HUES64 (cell line): ENCODE measurements around the gene UGT2B17.
"Not testable (repeated sequence)": the region's sequence is repeated elsewhere in the genome, so short reads cannot be mapped to it uniquely, and the experiment has no call there.

Experiments
- H3K27ac ChIP-seq: 2 replicates; pipeline ENCODE4 v1.7.0; 2013; ENCODE audit warnings: low read depth, low read length, inconsistent platforms
- H3K27me3 ChIP-seq: 2 replicates; pipeline ENCODE4 v1.6.1; 2013; ENCODE audit warnings: mild to moderate bottlenecking, low read length; ENCODE audit not compliant: insufficient read depth
- H3K36me3 ChIP-seq: 2 replicates; pipeline ENCODE4 v1.6.1; 2013; ENCODE audit warnings: mild to moderate bottlenecking, low read length; ENCODE audit not compliant: insufficient read depth
- H3K4me1 ChIP-seq: 2 replicates; pipeline ENCODE4 v1.6.1; 2013; ENCODE audit warnings: mild to moderate bottlenecking, low read length, moderate library complexity; ENCODE audit not compliant: insufficient read depth
- H3K4me3 ChIP-seq: 2 replicates; pipeline ENCODE4 v1.5.1; 2013; ENCODE audit warnings: mild to moderate bottlenecking, low read length, moderate library complexity
- H3K9ac ChIP-seq: 2 replicates; pipeline ENCODE4 v1.6.1; 2013; ENCODE audit warnings: mild to moderate bottlenecking, low read depth, low read length
- H3K9me3 ChIP-seq: 2 replicates; pipeline ENCODE4 v1.6.1; 2013; ENCODE audit warnings: low read depth, low read length; ENCODE audit not compliant: insufficient read depth
- WGBS: fragments of 150-250, 120-280 bp; methylation state at CpG from one replicate; pipeline ENCODE4 v1.1.7; 2013; ENCODE audit warnings: missing lambda C conversion rate; 5-methylcytosine and 5-hydroxymethylcytosine counted together

UGT2B17 gene

GRCh38 chr4:68591204-68591603 is 15.1 kb upstream of the UGT2B17 start:
- WGBS, result 91% methylated on average over 1 of the region's 1 CpG
- no peaks in the 10 kb centered on the region for H3K9me3 ChIP-seq
- no peaks in the 10 kb centered on the region for H3K27me3 ChIP-seq
- H3K4me3 ChIP-seq, result no peak overlapping the region
- no peak overlapping the region for H3K9ac ChIP-seq
- peaks cover 20% of the 10 kb centered on the region; the same call in 1 of the 2 replicates for H3K4me1 ChIP-seq
- no peak overlapping the region for H3K27ac ChIP-seq
- H3K36me3 ChIP-seq, result no peaks in the 10 kb centered on the region

- Histone ChIP-seq H3K4me3 (no peak overlapping the region), H3K36me3 (no peaks in the 10 kb centered on the region), H3K27ac (no peak overlapping the region), H3K27me3 (no peaks in the 10 kb centered on the region), H3K4me1 (peaks cover 20% of the 10 kb centered on the region; the same call in 1 of the 2 replicates), H3K9me3 (no peaks in the 10 kb centered on the region), H3K9ac (no peak overlapping the region)
Observed at GRCh38 chr4:68589790-68590189, 13.7 kb upstream of the UGT2B17 start.

GRCh38 chr4:68582339-68582717 is 6.2 kb upstream of the UGT2B17 start:
- Histone ChIP-seq H3K27ac (no peak overlapping the region), H3K36me3 (no peaks in the 10 kb centered on the region), H3K4me1 (no peaks in the 10 kb centered on the region), H3K27me3 (no peaks in the 10 kb centered on the region), H3K9me3 (no peaks in the 10 kb centered on the region), H3K9ac (no peak overlapping the region), H3K4me3 (no peak overlapping the region)
- 92% methylated on average over 2 of the region's 4 CpGs for WGBS

GRCh38 chr4:68581383-68582338 is 5.5 kb upstream of the UGT2B17 start:
- Histone ChIP-seq H3K27ac (no peak overlapping the region), H3K9ac (no peak overlapping the region), H3K27me3 (no peaks in the 10 kb centered on the region), H3K36me3 (no peaks in the 10 kb centered on the region), H3K4me3 (no peak overlapping the region), H3K4me1 (no peaks in the 10 kb centered on the region), H3K9me3 (no peaks in the 10 kb centered on the region)
- WGBS, result 92% methylated on average over 6 of the region's 6 CpGs

GRCh38 chr4:68577590-68577989 is 1.5 kb upstream of the UGT2B17 start:
- H3K9ac ChIP-seq, result no peak overlapping the region
- no peak overlapping the region for H3K27ac ChIP-seq
- H3K4me3 ChIP-seq, result no peak overlapping the region
- H3K27me3 ChIP-seq, result no peaks in the 10 kb centered on the region
- no peaks in the 10 kb centered on the region for H3K4me1 ChIP-seq
- H3K36me3 ChIP-seq, result no peaks in the 10 kb centered on the region
- no peaks in the 10 kb centered on the region for H3K9me3 ChIP-seq
- 97% methylated on average over 3 of the region's 3 CpGs for WGBS

GRCh38 chr4:68575636-68576035 is 486 bp downstream of the UGT2B17 start:
- 97% methylated on average over 5 of the region's 5 CpGs for WGBS
- H3K27me3 ChIP-seq, H3K27ac ChIP-seq, H3K4me3 ChIP-seq, H3K4me1 ChIP-seq, H3K36me3 ChIP-seq, H3K9ac ChIP-seq, H3K9me3 ChIP-seq: not testable (repeated sequence)

GRCh38 chr4:68575081-68575480 is 1.0 kb downstream of the UGT2B17 start:
- WGBS, result no CpG with 5 or more reads among the region's 1 CpG
- no peaks in the 10 kb centered on the region for H3K9me3 ChIP-seq
- H3K36me3 ChIP-seq, result no peaks in the 10 kb centered on the region
- no peak overlapping the region for H3K4me3 ChIP-seq
- no peaks in the 10 kb centered on the region for H3K27me3 ChIP-seq
- no peaks in the 10 kb centered on the region for H3K4me1 ChIP-seq
- H3K27ac ChIP-seq, result no peak overlapping the region
- H3K9ac ChIP-seq, result no peak overlapping the region

- no peak overlapping the region for H3K4me3 ChIP-seq
- H3K4me1 ChIP-seq, result no peaks in the 10 kb centered on the region
- no peak overlapping the region for H3K9ac ChIP-seq
- H3K36me3 ChIP-seq, result no peaks in the 10 kb centered on the region
- H3K27ac ChIP-seq, result no peak overlapping the region
- WGBS, result 97% methylated on average over 3 of the region's 3 CpGs
- no peaks in the 10 kb centered on the region for H3K9me3 ChIP-seq
- no peaks in the 10 kb centered on the region for H3K27me3 ChIP-seq
Observed at GRCh38 chr4:68572653-68573170, 3.4 kb downstream of the UGT2B17 start.

GRCh38 chr4:68570122-68570507 is 6.0 kb downstream of the UGT2B17 start:
- H3K9me3 ChIP-seq, result no peaks in the 10 kb centered on the region
- H3K27me3 ChIP-seq, result no peaks in the 10 kb centered on the region
- 91% methylated on average over 4 of the region's 4 CpGs for WGBS
- H3K36me3 ChIP-seq, result no peaks in the 10 kb centered on the region
- H3K9ac ChIP-seq, result no peak overlapping the region
- no peaks in the 10 kb centered on the region for H3K4me1 ChIP-seq
- no peak overlapping the region for H3K4me3 ChIP-seq
- no peak overlapping the region for H3K27ac ChIP-seq

- H3K27ac ChIP-seq, result no peak overlapping the region
- 97% methylated on average over 7 of the region's 7 CpGs for WGBS
- H3K4me1 ChIP-seq, result no peaks in the 10 kb centered on the region
- no peak overlapping the region for H3K9ac ChIP-seq
- H3K9me3 ChIP-seq, result no peaks in the 10 kb centered on the region
- H3K27me3 ChIP-seq, result no peaks in the 10 kb centered on the region
- H3K36me3 ChIP-seq, result no peaks in the 10 kb centered on the region
- no peak overlapping the region for H3K4me3 ChIP-seq
Observed at GRCh38 chr4:68569466-68570121, 6.5 kb downstream of the UGT2B17 start.

GRCh38 chr4:68569036-68569435 is 7.1 kb downstream of the UGT2B17 start:
- not testable (repeated sequence) for H3K9me3 ChIP-seq, H3K27ac ChIP-seq, H3K36me3 ChIP-seq, H3K27me3 ChIP-seq, H3K9ac ChIP-seq, H3K4me3 ChIP-seq, H3K4me1 ChIP-seq
- 58% methylated on average over 1 of the region's 1 CpG for WGBS
